Activated T-cell treated with anti-CD3 and anti-CD28 coated beads, Interleukin-2, amount 50 U/mL, for 48 hours (primary cell): ENCODE data around the gene INTS15.

Experiments
- DNase-seq, 2 experiments: peaks; one replicate each; pipeline ENCODE4 v3.0.0-alpha.2; 2020

Gene INTS15

GRCh38 chr7:6589829-6590644, at the start of gene INTS15:
Gene INTS15, plus strand, starts transcription at chr7:6590021. Its CDS starts 263 bp downstream, at chr7:6590284.
- peak; percentile 85 to 90 for DNase-seq

GRCh38 chr7:6542368-6542767, 47.5 kb upstream of the INTS15 start:
- no peak for DNase-seq

GRCh38 chr7:6545398-6546126, 44.3 kb upstream of the INTS15 start:
- no peak for DNase-seq

- no peak for DNase-seq
Measured at GRCh38 chr7:6546498-6547251, 43.1 kb upstream of the INTS15 start.

GRCh38 chr7:6547400-6547799, 42.4 kb upstream of the INTS15 start:
- DNase-seq, result no peak

- DNase-seq, result no peak
Measured at GRCh38 chr7:6551016-6551511, 38.8 kb upstream of the INTS15 start, which contains the start of gene GRID2IP. Gene GRID2IP, minus strand, starts transcription at chr7:6551461. Its CDS starts 25 bp downstream, at chr7:6551436.

GRCh38 chr7:6553448-6554044, 36.3 kb upstream of the INTS15 start:
- DNase-seq, result no peak

- DNase-seq, result no peak
Measured at GRCh38 chr7:6554848-6555247, 35.0 kb upstream of the INTS15 start.

- DNase-seq, result no peak
Measured at GRCh38 chr7:6556196-6556595, 33.6 kb upstream of the INTS15 start.

GRCh38 chr7:6558837-6559236, 31.0 kb upstream of the INTS15 start:
- DNase-seq, result no peak

GRCh38 chr7:6559896-6560295, 29.9 kb upstream of the INTS15 start:
- DNase-seq, result no peak

- DNase-seq, result no peak
Measured at GRCh38 chr7:6562106-6562505, 27.7 kb upstream of the INTS15 start.

GRCh38 chr7:6563936-6564770, 25.7 kb upstream of the INTS15 start:
- DNase-seq, result no peak

- DNase-seq, result no peak
Measured at GRCh38 chr7:6565655-6566054, 24.2 kb upstream of the INTS15 start.

- no peak for DNase-seq
Measured at GRCh38 chr7:6567886-6568285, 21.9 kb upstream of the INTS15 start.

- no peak for DNase-seq
Measured at GRCh38 chr7:6571160-6571779, 18.6 kb upstream of the INTS15 start.

- DNase-seq, result no peak
Measured at GRCh38 chr7:6575281-6576023, 14.4 kb upstream of the INTS15 start.

- DNase-seq, result peak; percentile 37 to 49
Measured at GRCh38 chr7:6576024-6576866, 13.6 kb upstream of the INTS15 start.

GRCh38 chr7:6576867-6577368, 12.9 kb upstream of the INTS15 start:
- peak in 1 of 2 experiments; percentile 34 for DNase-seq
